Measurements from ENCODE around the gene RADIL.

Gene RADIL

GRCh38 chr7:4791738-4792536 lies 91.6 kb downstream of the RADIL start:
- DNase-seq: peak; percentile 34

GRCh38 chr7:4791101-4791737 lies 92.3 kb downstream of the RADIL start:
- DNase-seq: no peak

GRCh38 chr7:4790516-4790991 lies 93.0 kb downstream of the RADIL start:
- no peak for DNase-seq

- no peak for DNase-seq
Observed at GRCh38 chr7:4790078-4790465, 93.4 kb downstream of the RADIL start.

GRCh38 chr7:4789194-4790077 lies 94.1 kb downstream of the RADIL start:
- DNase-seq: no peak

- DNase-seq: no peak
Observed at GRCh38 chr7:4788627-4789189, 94.8 kb downstream of the RADIL start.

GRCh38 chr7:4787947-4788626 lies 95.4 kb downstream of the RADIL start:
- no peak for DNase-seq

- DNase-seq: no peak
Observed at GRCh38 chr7:4787541-4787940, 96.0 kb downstream of the RADIL start.

- DNase-seq: no peak
Observed at GRCh38 chr7:4786015-4786414, 97.5 kb downstream of the RADIL start.

GRCh38 chr7:4785371-4785770 lies 98.1 kb downstream of the RADIL start:
- DNase-seq: no peak

- DNase-seq: no peak
Observed at GRCh38 chr7:4784799-4785198, 98.7 kb downstream of the RADIL start.

- no peak for DNase-seq
Observed at GRCh38 chr7:4783762-4784351, 99.7 kb downstream of the RADIL start.

- DNase-seq: no peak
Observed at GRCh38 chr7:4783292-4783652, 100.2 kb downstream of the RADIL start.

- DNase-seq: no peak
Observed at GRCh38 chr7:4782333-4783291, 100.9 kb downstream of the RADIL start.

- no peak for DNase-seq
Observed at GRCh38 chr7:4781366-4782069, 102.0 kb downstream of the RADIL start.

- no peak for DNase-seq
Observed at GRCh38 chr7:4779118-4779517, 104.4 kb downstream of the RADIL start.

- DNase-seq: peak; percentile 38
Observed at GRCh38 chr7:4775848-4776623, 107.5 kb downstream of the RADIL start.

GRCh38 chr7:4775250-4775847 lies 108.2 kb downstream of the RADIL start, which contains the start of gene AP5Z1:
TSS of gene AP5Z1 (plus strand) at chr7:4775623. CDS start at chr7:4775716, 93 bp downstream.
- DNase-seq: peak; percentile 95
